H1 (cell line): ENCODE results near the gene HTR5A. TPM values are rescaled to one million over a fixed set of nuclear protein-coding genes. Genes with fewer than 3 reads are reported as not detected.

Experiments used
- CTCF ChIA-PET: fragments of 300-600 bp; sonication (Branson Sonifier 250); formaldehyde crosslinking; loops from one replicate; lab custom pipeline; 2021; ENCODE audit not compliant: partially characterized antibody; lab: Charles Lee
- POLR2A ChIA-PET: fragments of 300-600 bp; sonication (Branson Sonifier 250); formaldehyde crosslinking; loops from one replicate; lab custom pipeline; 2021; ENCODE audit warnings: inconsistent platforms; ENCODE audit not compliant: partially characterized antibody; lab: Charles Lee
- DNase-seq, 2 experiments: peaks; one replicate each; pipeline versions ENCODE4 v3.0.0 to v3.0.0-alpha.2; 2010 to 2022; ENCODE audit warnings: low spot score in 2 of 2, low read depth in 1 of 2, mixed read lengths in 1 of 2
- FAIRE-seq: peaks from 2 replicates; lab custom pipeline; 2011; peaks lifted over from hg19 to GRCh38; lab: Jason Lieb, UNC
- H2AFZ ChIP-seq: 2 replicates; pipeline ENCODE4 v1.8.1; 2012; ENCODE audit warnings: low read length, inconsistent platforms
- H2AK5ac ChIP-seq: 2 replicates; pipeline ENCODE4 v1.6.1; 2013; ENCODE audit warnings: low read depth, low read length
- H2BK120ac ChIP-seq: replicated peaks from 2 replicates; pipeline ENCODE3; 2013; ENCODE audit warnings: low read depth, low read length, inconsistent platforms
- H2BK12ac ChIP-seq: 2 replicates; pipeline ENCODE4 v1.6.1; 2013; ENCODE audit warnings: low read depth, low read length
- H2BK15ac ChIP-seq: 2 replicates; pipeline ENCODE4 v1.6.1; 2013; ENCODE audit warnings: low read length
- H2BK20ac ChIP-seq: 2 replicates; pipeline ENCODE4 v1.6.1; 2013; ENCODE audit warnings: low read length
- H2BK5ac ChIP-seq: 2 replicates; pipeline ENCODE4 v1.6.1; 2013; ENCODE audit warnings: low read depth, low read length
- H3K14ac ChIP-seq: 2 replicates; pipeline ENCODE4 v1.6.1; 2013; ENCODE audit warnings: inconsistent platforms; ENCODE audit not compliant: insufficient read length
- H3K18ac ChIP-seq: 2 replicates; pipeline ENCODE4 v1.6.1; 2013; ENCODE audit warnings: low read length; ENCODE audit errors: extremely low read depth
- H3K23ac ChIP-seq: 2 replicates; pipeline ENCODE4 v1.6.1; 2013; ENCODE audit warnings: inconsistent platforms; ENCODE audit not compliant: insufficient read length
- H3K23me2 ChIP-seq: 2 replicates; pipeline ENCODE4 v1.6.1; 2013; ENCODE audit warnings: low read depth, low read length
- H3K27ac ChIP-seq: 2 replicates; pipeline ENCODE4 v1.6.1; 2011; ENCODE audit warnings: low read depth, low read length, inconsistent platforms
- H3K27me3 ChIP-seq, 4 experiments: replicated peaks in 1 of 4; 1 replicate in 1 of 4; 2 replicates in 3 of 4; pipeline versions ENCODE4 v1.6.1 to v1.8.1; 2011 to 2013; ENCODE audit warnings: low read length in 3 of 4, mild to moderate bottlenecking in 3 of 4, inconsistent platforms in 2 of 4, mixed read lengths in 2 of 4, moderate library complexity in 1 of 4; ENCODE audit not compliant: control insufficient read depth in 3 of 4, insufficient read depth in 3 of 4; ENCODE audit errors: extremely low read depth in 1 of 4
- H3K36me3 ChIP-seq, 4 experiments: 2 replicates each; pipeline versions ENCODE4 v1.6.1 to v1.8.1; 2011 to 2013; ENCODE audit warnings: mild to moderate bottlenecking in 4 of 4, low read length in 3 of 4, moderate library complexity in 2 of 4, control low read depth in 1 of 4, inconsistent platforms in 1 of 4; ENCODE audit not compliant: insufficient read depth in 4 of 4, control insufficient read depth in 2 of 4
- H3K4ac ChIP-seq: replicated peaks from 2 replicates; pipeline ENCODE3; 2013; ENCODE audit warnings: low read length, low read depth, mixed read lengths, inconsistent platforms; ENCODE audit not compliant: insufficient read length
- H3K4me1 ChIP-seq, 4 experiments: replicated peaks in 1 of 4; 1 replicate in 1 of 4; 2 replicates in 3 of 4; pipeline versions ENCODE4 v1.6.1 to v1.8.1; 2011 to 2013; ENCODE audit warnings: low read length in 3 of 4, inconsistent platforms in 2 of 4, mixed read lengths in 1 of 4; ENCODE audit not compliant: insufficient read depth in 4 of 4, control insufficient read depth in 3 of 4
- H3K4me2 ChIP-seq, 2 experiments: 2 replicates each; pipeline versions ENCODE4 v1.6.1 to v1.8.1; 2011 to 2013; ENCODE audit warnings: low read depth in 2 of 2, low read length in 2 of 2, control low read depth in 1 of 2, inconsistent platforms in 1 of 2, mild to moderate bottlenecking in 1 of 2; ENCODE audit not compliant: insufficient read depth in 1 of 2
- H3K4me3 ChIP-seq, 4 experiments: fragments of 200-600, 300-600 bp in 1 of 4; sonication (generic), shearing (Covaris generic), sonication (Bioruptor Twin) in 1 of 4; 2 replicates each; pipeline versions ENCODE4 v1.5.1 to v1.8.1; 2011 to 2016; ENCODE audit warnings: low read length in 4 of 4, low read depth in 3 of 4, control low read depth in 2 of 4, inconsistent platforms in 2 of 4, mild to moderate bottlenecking in 2 of 4, mixed read lengths in 1 of 4, moderate library complexity in 1 of 4; ENCODE audit not compliant: insufficient read depth in 2 of 4; ENCODE audit errors: extremely low read depth in 1 of 4
- H3K56ac ChIP-seq: replicated peaks from 2 replicates; pipeline ENCODE3; 2013; ENCODE audit warnings: low read depth, mild to moderate bottlenecking, mixed read lengths, low read length, inconsistent platforms; ENCODE audit not compliant: insufficient read length
- H3K79me1 ChIP-seq: 2 replicates; pipeline ENCODE4 v1.6.1; 2013; ENCODE audit warnings: low read depth, low read length, control low read depth
- H3K79me2 ChIP-seq, 2 experiments: 2 replicates each; pipeline versions ENCODE4 v1.6.1 to v1.8.1; 2012 to 2013; ENCODE audit warnings: low read length in 2 of 2, mild to moderate bottlenecking in 2 of 2, inconsistent platforms in 1 of 2; ENCODE audit not compliant: insufficient read depth in 2 of 2, control insufficient read depth in 1 of 2
- H3K9ac ChIP-seq, 4 experiments: replicated peaks in 1 of 4; 1 replicate in 1 of 4; 2 replicates in 3 of 4; pipeline versions ENCODE4 v1.6.1 to v1.8.1; 2011 to 2013; ENCODE audit warnings: low read depth in 3 of 4, low read length in 3 of 4, control low read depth in 2 of 4, mild to moderate bottlenecking in 2 of 4, moderate library complexity in 2 of 4, inconsistent platforms in 1 of 4; ENCODE audit errors: extremely low read depth in 1 of 4
- H3K9me3 ChIP-seq, 2 experiments: 2 replicates each; pipeline versions ENCODE4 v1.6.1 to v1.8.1; 2012 to 2013; ENCODE audit warnings: mild to moderate bottlenecking in 2 of 2, moderate library complexity in 2 of 2, control low read depth in 1 of 2, inconsistent platforms in 1 of 2, low read depth in 1 of 2, low read length in 1 of 2, mixed read lengths in 1 of 2; ENCODE audit not compliant: insufficient read depth in 2 of 2
- H4K20me1 ChIP-seq, 2 experiments: replicated peaks in 1 of 2; 2 replicates each; pipeline versions ENCODE3 to v1.8.1; 2011 to 2013; ENCODE audit warnings: inconsistent platforms in 2 of 2, low read length in 2 of 2, mild to moderate bottlenecking in 1 of 2; ENCODE audit not compliant: insufficient read depth in 2 of 2, control insufficient read depth in 1 of 2
- H4K5ac ChIP-seq: 2 replicates; pipeline ENCODE4 v1.6.1; 2013; ENCODE audit warnings: low read length, low read depth, mixed read lengths, inconsistent platforms; ENCODE audit not compliant: insufficient read length
- H4K8ac ChIP-seq: 2 replicates; pipeline ENCODE4 v1.8.0; 2013; ENCODE audit warnings: mild to moderate bottlenecking, moderate library complexity, low read length, inconsistent platforms; ENCODE audit not compliant: insufficient read depth; ENCODE audit errors: extremely low read depth
- H4K91ac ChIP-seq: replicated peaks from 2 replicates; pipeline ENCODE3; 2013; ENCODE audit warnings: low read length, mixed read lengths, inconsistent platforms; ENCODE audit not compliant: insufficient read length
- BRCA1 ChIP-seq: IDR thresholded peaks from 2 replicates; pipeline ENCODE4 v1.6.1; 2012; ENCODE audit warnings: low read depth, low read length, improper control_type of control experiment
- CHD1 ChIP-seq: IDR thresholded peaks from 2 replicates; pipeline ENCODE4 v1.6.1; 2012; ENCODE audit warnings: low read depth, low read length, improper control_type of control experiment
- CHD2 ChIP-seq: IDR thresholded peaks from 2 replicates; pipeline ENCODE4 v1.6.1; 2012; ENCODE audit warnings: low read length, improper control_type of control experiment
- EP300 ChIP-seq, 2 experiments: IDR thresholded peaks; 1 replicate in 1 of 2; 2 replicates in 1 of 2; pipeline ENCODE4 v1.6.1; 2011 to 2012; ENCODE audit warnings: low read depth in 2 of 2, low read length in 2 of 2, mild to moderate bottlenecking in 2 of 2, borderline replicate concordance in 1 of 2, inconsistent platforms in 1 of 2, moderate library complexity in 1 of 2
- KDM5A ChIP-seq: fragments of 200-600 bp; IDR thresholded peaks from 2 replicates; pipeline ENCODE4 v1.7.1; 2012; ENCODE audit warnings: mild to moderate bottlenecking, low read length, inconsistent platforms, mixed read lengths
- PHF8 ChIP-seq: fragments of 200-600 bp; sonication (generic); conservative IDR thresholded peaks from 2 replicates; pipeline ENCODE4 v1.7.1; 2012; ENCODE audit warnings: low read depth, mild to moderate bottlenecking, inconsistent platforms, low read length, moderate library complexity
- RAD21 ChIP-seq, 2 experiments: IDR thresholded peaks in 1 of 2; conservative IDR thresholded peaks in 1 of 2; 2 replicates each; pipeline ENCODE4 v1.6.1; 2011; ENCODE audit warnings: low read depth in 2 of 2, low read length in 2 of 2, improper control_type of control experiment in 1 of 2, inconsistent platforms in 1 of 2, mild to moderate bottlenecking in 1 of 2, moderate library complexity in 1 of 2
- RFX5 ChIP-seq: IDR thresholded peaks from 2 replicates; pipeline ENCODE4 v1.6.1; 2011; ENCODE audit warnings: low read depth, low read length, improper control_type of control experiment, borderline replicate concordance
- SP4 ChIP-seq: IDR thresholded peaks from 2 replicates; pipeline ENCODE4 v1.6.1; 2012; ENCODE audit warnings: low read length, inconsistent platforms
- WGBS, 2 experiments: shearing (Covaris generic) in 1 of 2; methylation state at CpG; one replicate each; pipeline versions ENCODE4 v1.1.6 to v1.1.7; 2013 to 2015; ENCODE audit warnings: low lambda C conversion rate in 2 of 2, mixed read lengths in 2 of 2, inconsistent platforms in 1 of 2, low coverage in 1 of 2, missing lambda C conversion rate in 1 of 2; ENCODE audit not compliant: insufficient replicate concordance in 2 of 2, insufficient coverage in 1 of 2, insufficient read length in 1 of 2; ENCODE audit errors: extremely low coverage in 1 of 2, missing lambda C conversion rate in 1 of 2; 5-methylcytosine and 5-hydroxymethylcytosine counted together
- long read RNA-seq, 2 experiments: library from RNA in 1 of 2; library from capped mRNA in 1 of 2; stranded (forward); transcript quantifications; one replicate each; pipeline ENCODE4 v2.0.0, GENCODE V29; 2021; ENCODE audit warnings: inconsistent platforms in 1 of 2
- polyA minus RNA-seq, 3 experiments: library from RNA; depleted of rRNA, polyadenylated mRNA; stranded (reverse); fragments of >200 nt; gene quantifications; 1 replicate in 2 of 3; 2 replicates in 1 of 3; pipeline ENCODE4 v1.2.3, GENCODE V29; 2011
- polyA plus RNA-seq, 7 experiments: library from polyadenylated mRNA; depleted of rRNA in 3 of 7; stranded (reverse) in 5 of 7; unstranded in 2 of 7; fragments of >200 nt in 5 of 7; fragments of 200-250 nt in 2 of 7; gene quantifications; 1 replicate in 5 of 7; 2 replicates in 1 of 7; 4 replicates in 1 of 7; pipeline versions ENCODE4 v1.2.1 to v1.2.3, GENCODE V29; 2011 to 2013; ENCODE audit warnings: missing spikeins in 2 of 7, mixed read lengths in 2 of 7
- total RNA-seq: library from RNA; stranded (reverse); fragmentation: NEBNext Ultra II Directional; extraction: Animal tissue kit (Norgen Biotek cat#: 25700); gene quantifications from 2 replicates; pipeline ENCODE4 v1.2.1, GENCODE V29; 2021

Gene HTR5A
- total RNA-seq (not detected in 2 replicates), polyA plus RNA-seq (2011; rRNA removed) (0.02 TPM in 1 of 2 replicates, not detected in the other), polyA minus RNA-seq (2011; rRNA and poly(A)+ RNA removed) (not detected in 2 replicates)
- not detected for polyA plus RNA-seq (2011; cell fraction: cytosol; rRNA removed)
- 0.01 TPM for polyA plus RNA-seq (2011; cell fraction: nucleus; rRNA removed)
- polyA plus RNA-seq (2012, experiment 1 of 2): not detected in 4 replicates
- polyA plus RNA-seq (2012, experiment 2 of 2): not detected
- 0.02 TPM for polyA plus RNA-seq (2013, experiment 1 of 2)
- polyA plus RNA-seq (2013, experiment 2 of 2): 0.07 TPM
- polyA minus RNA-seq (2011; cell fraction: cytosol; rRNA and poly(A)+ RNA removed): not detected
- polyA minus RNA-seq (2011; cell fraction: nucleus; rRNA and poly(A)+ RNA removed): not detected
- long read RNA-seq, experiment 1: 0 reads
- long read RNA-seq, experiment 2: 0 reads

- peaks cover 0 to 7% (median 4%) of the 10 kb centered on the region in 4 experiments; a peak in 4 of 7 replicates for H3K4me1 ChIP-seq
- H3K79me1 ChIP-seq: no peaks in the 10 kb centered on the region
- H3K18ac ChIP-seq: no peak within 1 kb of the TSS
- H4K91ac ChIP-seq: no peak within 1 kb of the TSS
- peak within 1 kb of the TSS; percentile 19 to 59 (median 50); a peak in 7 of 8 replicates for H3K4me3 ChIP-seq
- H3K27me3 ChIP-seq: peaks cover 5 to 21% (median 16%) of the 10 kb centered on the region in 4 experiments; a peak in 6 of 7 replicates
- no peaks in the 10 kb centered on the region for H3K36me3 ChIP-seq
- no peak within 1 kb of the TSS for H3K4ac ChIP-seq
- H2BK20ac ChIP-seq: no peak within 1 kb of the TSS
- no peak within 1 kb of the TSS for H4K5ac ChIP-seq
- H2BK5ac ChIP-seq: no peak within 1 kb of the TSS
- peaks cover 2% of the 10 kb centered on the region in 2 experiments for H4K20me1 ChIP-seq
- POLR2A ChIA-PET: no interaction called here
- H3K9me3 ChIP-seq: no peaks in the 10 kb centered on the region
- H2AFZ ChIP-seq: peak within 1 kb of the TSS; percentile 6; the same call in 1 of the 2 replicates
- H4K8ac ChIP-seq: no peak within 1 kb of the TSS; the same call in 1 of the 2 replicates
- H3K79me2 ChIP-seq: no peaks in the 10 kb centered on the region
- no peak within 1 kb of the TSS for H3K14ac ChIP-seq
- CTCF ChIA-PET: interaction anchor here (1.1 to 2.2 kb wide), 5 partner anchors 37 to 275 kb away, joined by 3 to 8 read pairs (median 4); no protein-coding TSS in a partner anchor
- H3K23me2 ChIP-seq: peaks cover 6% of the 10 kb centered on the region; the same call in 1 of the 2 replicates
- DNase-seq: peak; percentile 78 to 97
- no peak within 1 kb of the TSS for H3K27ac ChIP-seq
- no peak within 1 kb of the TSS for H2AK5ac ChIP-seq
- H3K9ac ChIP-seq: no peak within 1 kb of the TSS
- H3K4me2 ChIP-seq: peak within 1 kb of the TSS; percentile 56 to 98
- H2BK12ac ChIP-seq: no peak within 1 kb of the TSS
- no peak within 1 kb of the TSS for H2BK120ac ChIP-seq
- 8% methylated on average over 34 of the region's 48 CpGs; no CpG with 5 or more reads in 1 of the 2 experiments for WGBS, 2 experiments
- no peak for FAIRE-seq
- no peak within 1 kb of the TSS for H2BK15ac ChIP-seq
- H3K56ac ChIP-seq: no peak within 1 kb of the TSS
- H3K23ac ChIP-seq: no peak within 1 kb of the TSS
- TF ChIP-seq CHD1: no peak
- TF ChIP-seq CHD2: peak; percentile 58; the same call in 1 of the 2 replicates
- no peak for TF ChIP-seq BRCA1
- TF ChIP-seq RAD21 (IDR thresholded peaks at IDR 0.05 in 1 of 2, conservative IDR thresholded peaks at IDR 0.05 in 1 of 2; ENCODE audit: low read depth in 2 of 2, low read length in 2 of 2): peak in 1 of 2 experiments; percentile 40; a peak in 2 of 4 replicates
- TF ChIP-seq RFX5: no peak
- TF ChIP-seq EP300 (IDR thresholded peaks at IDR 0.05; ENCODE audit: borderline replicate concordance in 1 of 2, low read depth in 2 of 2, low read length in 2 of 2): peak; percentile 43 to 85; a peak in 2 of 3 replicates
- no peak for TF ChIP-seq KDM5A
- peak; percentile 82; the same call in 1 of the 2 replicates for TF ChIP-seq SP4
- TF ChIP-seq PHF8: no peak
These were observed at the start of gene HTR5A for GRCh38 chr7:155069992-155070751. Gene HTR5A (plus strand): TSS chr7:155070324. CDS start chr7:155070900, 576 bp downstream.
